K562 (cell line): ENCODE data around the gene FAM83E. TPM values are rescaled to one million over a fixed set of nuclear protein-coding genes. Genes with fewer than 3 reads are reported as not detected.

ENCODE experiments used
- BACH1 ChIP-seq: fragments of 200-800 bp; sonication (Bioruptor generic); IDR thresholded peaks from 2 replicates; pipeline ENCODE4 v1.6.1; 2016; ENCODE audit warnings: missing genetic modification characterization, missing compliant biosample characterization
- CREBBP ChIP-seq: IDR thresholded peaks from one replicate; pipeline ENCODE4 v1.6.1; 2012; ENCODE audit warnings: low read depth, mild to moderate bottlenecking, control low read depth, inconsistent platforms, low read length
- ELK1 ChIP-seq: sonication (generic); formaldehyde crosslinking; IDR thresholded peaks from 2 replicates; pipeline ENCODE4 v1.8.1; 2022; ENCODE audit warnings: missing genetic modification reagents
- FOXK2 ChIP-seq, 2 experiments: fragments of 450-650 bp; IDR thresholded peaks in 1 of 2; conservative IDR thresholded peaks in 1 of 2; 2 replicates each; pipeline ENCODE4 v1.6.1; 2016; ENCODE audit warnings: low read depth in 2 of 2, mild to moderate bottlenecking in 1 of 2
- GABPA ChIP-seq: fragments of 200-800 bp; sonication (Bioruptor generic); conservative IDR thresholded peaks from 2 replicates; pipeline ENCODE4 v1.6.1; 2016; ENCODE audit warnings: low read depth, missing genetic modification characterization, missing compliant biosample characterization
- GATA2 ChIP-seq: sonication (generic); formaldehyde crosslinking; IDR thresholded peaks from 2 replicates; pipeline ENCODE4 v1.4.0; 2020; ENCODE audit warnings: mild to moderate bottlenecking, missing genetic modification reagents
- GATAD2A ChIP-seq: fragments of 450-650 bp; IDR thresholded peaks from 2 replicates; pipeline ENCODE4 v1.6.1; 2017
- HDGF ChIP-seq: fragments of 450-650 bp; IDR thresholded peaks from 2 replicates; pipeline ENCODE4 v1.6.1; 2016
- HSF4 ChIP-seq: fragments of 250-450 bp; sonication (Bioruptor Pico); IDR thresholded peaks from 2 replicates; pipeline ENCODE4 v2.1.2; 2022; ENCODE audit warnings: mild to moderate bottlenecking, moderate library complexity, borderline replicate concordance
- ILF3 ChIP-seq: fragments of 450-650 bp; IDR thresholded peaks from 2 replicates; pipeline ENCODE4 v1.6.1; 2018; ENCODE audit warnings: antibody characterized with exemption, mild to moderate bottlenecking, moderate library complexity, borderline replicate concordance
- LARP7 ChIP-seq: fragments of 450-650 bp; IDR thresholded peaks from 2 replicates; pipeline ENCODE4 v1.6.1; 2016
- MAFK ChIP-seq: IDR thresholded peaks from 2 replicates; pipeline ENCODE4 v1.6.1; 2011; ENCODE audit warnings: low read length, improper control_type of control experiment
- MED1 ChIP-seq: sonication (generic); formaldehyde crosslinking; IDR thresholded peaks from 2 replicates; pipeline ENCODE4 v1.8.1; 2023; ENCODE audit warnings: missing genetic modification reagents, borderline replicate concordance
- MEF2A ChIP-seq: IDR thresholded peaks from 2 replicates; pipeline ENCODE4 v1.6.1; 2011; ENCODE audit warnings: low read depth, mild to moderate bottlenecking, low read length, moderate library complexity; ENCODE audit not compliant: control insufficient read depth
- PCBP2 ChIP-seq: fragments of 200-400 bp; formaldehyde crosslinking; IDR thresholded peaks from 2 replicates; pipeline ENCODE4 v1.6.1; 2018; ENCODE audit warnings: low read length, low read depth, mild to moderate bottlenecking, moderate library complexity; ENCODE audit not compliant: poor library complexity, severe bottlenecking
- PPARD ChIP-seq: fragments of 250-450 bp; sonication (Bioruptor Pico); IDR thresholded peaks from 2 replicates; pipeline ENCODE4 v1.8.0; 2022; ENCODE audit warnings: inconsistent platforms, mild to moderate bottlenecking, moderate library complexity
- PRPF4 ChIP-seq: fragments of 200-400 bp; formaldehyde crosslinking; IDR thresholded peaks from one replicate; pipeline ENCODE4 v1.6.1; 2017; ENCODE audit warnings: low read length, low read depth, mild to moderate bottlenecking; ENCODE audit not compliant: insufficient read depth, poor library complexity, severe bottlenecking
- RBBP5 ChIP-seq: fragments of 200-600 bp; sonication (generic); IDR thresholded peaks from 2 replicates; pipeline ENCODE4 v1.6.1; 2012; ENCODE audit warnings: borderline replicate concordance, mild to moderate bottlenecking, low read length, control low read depth, inconsistent platforms; ENCODE audit not compliant: insufficient read depth, poor library complexity, severe bottlenecking
- SMARCB1 ChIP-seq: IDR thresholded peaks from 2 replicates; pipeline ENCODE4 v1.6.1; 2011; ENCODE audit warnings: improper control_type of control experiment, low read depth; ENCODE audit not compliant: insufficient read length
- SNIP1 ChIP-seq: fragments of 450-650 bp; IDR thresholded peaks from 2 replicates; pipeline ENCODE4 v1.7.1; 2017; ENCODE audit warnings: low read depth, mild to moderate bottlenecking
- TARDBP ChIP-seq: fragments of 450-650 bp; IDR thresholded peaks from 2 replicates; pipeline ENCODE4 v1.6.1; 2016
- ZC3H4 ChIP-seq: sonication (generic); formaldehyde crosslinking; IDR thresholded peaks from 2 replicates; pipeline ENCODE4 v1.9.0; 2021; ENCODE audit warnings: missing genetic modification reagents, borderline replicate concordance
- ZNF23 ChIP-seq: fragments of 250-450 bp; sonication (Bioruptor Pico); IDR thresholded peaks from 2 replicates; pipeline ENCODE4 v1.4.0; 2020; ENCODE audit warnings: mild to moderate bottlenecking
- ZNF41 ChIP-seq: fragments of 250-450 bp; sonication (Bioruptor Pico); conservative IDR thresholded peaks from 2 replicates; pipeline ENCODE4 v1.4.0; 2020; ENCODE audit warnings: mild to moderate bottlenecking
- ZNF445 ChIP-seq: fragments of 250-450 bp; sonication (Bioruptor Pico); IDR thresholded peaks from 2 replicates; pipeline ENCODE4 v1.4.0; 2020; ENCODE audit warnings: low read depth, mild to moderate bottlenecking, moderate library complexity
- polyA plus RNA-seq, 8 experiments: library from polyadenylated mRNA; depleted of rRNA in 4 of 8; stranded (reverse) in 5 of 8; unstranded in 3 of 8; fragments of >200 nt; fragmentation: Nextera tagmentation in 2 of 8; fragmentation: Illumina TruSeq in 1 of 8; extraction: Ambion mirVana in 2 of 8; extraction: Trizol in 1 of 8; gene quantifications; 2 replicates each; pipeline versions ENCODE4 v1.2.1 to v1.2.3, GENCODE V29; 2011 to 2014; ENCODE audit warnings: inconsistent platforms in 1 of 8, missing spikeins in 1 of 8
- total RNA-seq, 7 experiments: library from RNA; depleted of rRNA in 6 of 7; stranded (reverse); fragments of >200 nt in 6 of 7; fragmentation: Illumina TruSeq in 2 of 7; extraction: Trizol in 2 of 7; gene quantifications; 2 replicates each; pipeline versions ENCODE4 v1.2.1 to v1.2.3, GENCODE V29; 2011 to 2021; ENCODE audit warnings: low replicate concordance in 1 of 7
- TF ChIP-seq, protein P1 (sequence below): fragments of 450-650 bp; IDR thresholded peaks from 2 replicates; pipeline ENCODE4 v1.6.1; 2016; ENCODE audit warnings: mild to moderate bottlenecking
- TF ChIP-seq, protein P2 (sequence below), 3 experiments: fragments of 200-800 bp in 1 of 3; sonication (Bioruptor generic) in 1 of 3; sonication (generic) in 1 of 3; formaldehyde crosslinking in 1 of 3; IDR thresholded peaks; 2 replicates each; pipeline versions ENCODE4 v1.6.1 to v1.8.0; 2016 to 2022; ENCODE audit warnings: mild to moderate bottlenecking in 2 of 3, missing compliant biosample characterization in 2 of 3, missing genetic modification characterization in 2 of 3, missing genetic modification reagents in 1 of 3

Gene FAM83E
- total and polyA plus RNA-seq, 9 of the 15 experiments (the other 6 are each of a cell fraction or from before 2014, with no cell fraction given), result 0.15 to 0.87 (median 0.29) TPM; not detected in 4

DNA sequence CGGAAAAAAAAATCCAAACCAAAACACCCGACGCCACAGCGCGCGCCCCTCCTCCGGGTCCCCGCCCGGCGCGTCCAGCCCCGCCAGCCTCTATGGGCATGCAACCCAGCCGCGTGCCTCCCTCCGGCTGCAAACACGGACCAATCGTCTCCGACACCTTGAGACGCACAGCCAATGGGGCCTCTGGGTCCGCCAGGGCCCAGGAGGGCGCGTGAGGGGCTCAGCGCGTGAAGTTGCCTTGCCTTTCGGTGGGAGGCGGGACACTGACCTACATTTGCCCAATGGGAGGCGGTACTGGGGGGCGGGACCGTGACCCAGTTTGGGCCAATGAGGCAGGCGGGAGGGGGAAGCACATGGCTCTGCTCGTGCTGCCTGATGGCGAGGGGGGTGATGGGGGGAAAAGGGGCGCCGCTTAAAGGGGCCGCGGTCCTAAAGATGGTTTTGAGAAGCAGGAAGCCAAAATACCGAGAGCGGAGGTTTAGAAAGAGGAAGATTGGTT lies 22.6 kb upstream of the FAM83E start (continued):
- TF ChIP-seq, protein P1, sequence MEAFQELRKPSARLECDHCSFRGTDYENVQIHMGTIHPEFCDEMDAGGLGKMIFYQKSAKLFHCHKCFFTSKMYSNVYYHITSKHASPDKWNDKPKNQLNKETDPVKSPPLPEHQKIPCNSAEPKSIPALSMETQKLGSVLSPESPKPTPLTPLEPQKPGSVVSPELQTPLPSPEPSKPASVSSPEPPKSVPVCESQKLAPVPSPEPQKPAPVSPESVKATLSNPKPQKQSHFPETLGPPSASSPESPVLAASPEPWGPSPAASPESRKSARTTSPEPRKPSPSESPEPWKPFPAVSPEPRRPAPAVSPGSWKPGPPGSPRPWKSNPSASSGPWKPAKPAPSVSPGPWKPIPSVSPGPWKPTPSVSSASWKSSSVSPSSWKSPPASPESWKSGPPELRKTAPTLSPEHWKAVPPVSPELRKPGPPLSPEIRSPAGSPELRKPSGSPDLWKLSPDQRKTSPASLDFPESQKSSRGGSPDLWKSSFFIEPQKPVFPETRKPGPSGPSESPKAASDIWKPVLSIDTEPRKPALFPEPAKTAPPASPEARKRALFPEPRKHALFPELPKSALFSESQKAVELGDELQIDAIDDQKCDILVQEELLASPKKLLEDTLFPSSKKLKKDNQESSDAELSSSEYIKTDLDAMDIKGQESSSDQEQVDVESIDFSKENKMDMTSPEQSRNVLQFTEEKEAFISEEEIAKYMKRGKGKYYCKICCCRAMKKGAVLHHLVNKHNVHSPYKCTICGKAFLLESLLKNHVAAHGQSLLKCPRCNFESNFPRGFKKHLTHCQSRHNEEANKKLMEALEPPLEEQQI, result no peak
- TF ChIP-seq TARDBP, result no peak
- no peak for TF ChIP-seq ELK1
- TF ChIP-seq SMARCB1, result no peak
- no peak for TF ChIP-seq GATA2 (CRISPR knock-in tag)
- TF ChIP-seq ILF3, result no peak
- no peak for TF ChIP-seq MAFK
- no peak for TF ChIP-seq ZNF41 (CRISPR knock-in tag)
- TF ChIP-seq PPARD (CRISPR knock-in tag), result no peak
- TF ChIP-seq ZNF445, result no peak
- TF ChIP-seq, protein P2, sequence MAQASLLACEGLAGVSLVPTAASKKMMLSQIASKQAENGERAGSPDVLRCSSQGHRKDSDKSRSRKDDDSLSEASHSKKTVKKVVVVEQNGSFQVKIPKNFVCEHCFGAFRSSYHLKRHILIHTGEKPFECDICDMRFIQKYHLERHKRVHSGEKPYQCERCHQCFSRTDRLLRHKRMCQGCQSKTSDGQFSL (CRISPR knock-in tag; IDR thresholded peaks at IDR 0.05), result peak; percentile 49; the same call in 1 of the 2 replicates
- TF ChIP-seq, protein P2 (tag; IDR thresholded peaks at IDR 0.05), result no peak
- TF ChIP-seq HDGF, result no peak
- TF ChIP-seq MED1 (CRISPR knock-in tag), result no peak
- no peak for TF ChIP-seq MEF2A
- no peak for TF ChIP-seq PRPF4
- no peak for TF ChIP-seq HSF4
- TF ChIP-seq SNIP1, result no peak
- no peak for TF ChIP-seq BACH1 (tag)
- no peak for TF ChIP-seq RBBP5
- TF ChIP-seq ZNF23, result no peak
- no peak for TF ChIP-seq CREBBP
- TF ChIP-seq LARP7, result no peak
- TF ChIP-seq GABPA (tag), result no peak; the same call in 1 of the 2 replicates
- TF ChIP-seq GATAD2A, result no peak
- no peak for TF ChIP-seq PCBP2
- no peak for TF ChIP-seq ZC3H4 (CRISPR knock-in tag)
- TF ChIP-seq FOXK2 (conservative IDR thresholded peaks at IDR 0.05 in 1 of 2, IDR thresholded peaks at IDR 0.05 in 1 of 2; ENCODE audit: low read depth in 2 of 2), result peak; percentile 71 to 81
